ENCODE measurements around the gene DLGAP4. TPM values are rescaled to one million over a fixed set of nuclear protein-coding genes. Genes with fewer than 3 reads are reported as not detected.

Gene DLGAP4
- total and polyA plus RNA-seq, 2 of the 13 experiments (the other 11 are each of a cell fraction or from before 2014, with no cell fraction given) = 15.2 to 26.7 TPM

GRCh38 chr20:36461600-36462439 is 155.7 kb downstream of the DLGAP4 start (continued):
- TF ChIP-seq EEA1 (CRISPR knock-in tag; IDR thresholded peaks at IDR 0.05; ENCODE audit: borderline replicate concordance) (no peak), CBX1 (IDR thresholded peaks at IDR 0.05; ENCODE audit: low read depth) (no peak), AGO2 (optimal IDR thresholded peaks at IDR 0.05; ENCODE audit: low read depth, low read length) (peak; percentile 68), ZNF564 (CRISPR knock-in tag; IDR thresholded peaks at IDR 0.05) (0 out of 2 replicates have a peak, but pooled peaks have one; percentile 26), KDM6A (CRISPR knock-in tag; IDR thresholded peaks at IDR 0.05; ENCODE audit: low read depth) (no peak), ONECUT2 (CRISPR knock-in tag; IDR thresholded peaks at IDR 0.05) (no peak), KDM1A (CRISPR knock-in tag; IDR thresholded peaks at IDR 0.05) (no peak), ZBTB38 (CRISPR knock-in tag; IDR thresholded peaks at IDR 0.05) (no peak), EHMT2 (IDR thresholded peaks at IDR 0.05; ENCODE audit: borderline replicate concordance, low read depth, low read length) (no peak), ZNF557 (CRISPR knock-in tag; IDR thresholded peaks at IDR 0.05) (no peak; the same call in 1 of the 2 replicates), ZNF510 (CRISPR knock-in tag; IDR thresholded peaks at IDR 0.05; ENCODE audit: low read depth) (no peak), DMAP1 (CRISPR knock-in tag; IDR thresholded peaks at IDR 0.05) (0 out of 2 replicates have a peak, but pooled peaks have one; percentile 14), ZNF607 (CRISPR knock-in tag; IDR thresholded peaks at IDR 0.05; ENCODE audit: borderline replicate concordance) (peak; percentile 51; the same call in 1 of the 2 replicates), KAT7 (CRISPR knock-in tag; IDR thresholded peaks at IDR 0.05; ENCODE audit: borderline replicate concordance) (peak; percentile 82), ZNF775 (CRISPR knock-in tag; IDR thresholded peaks at IDR 0.05; ENCODE audit: borderline replicate concordance) (no peak), ZNF251 (CRISPR knock-in tag; IDR thresholded peaks at IDR 0.05) (no peak), ARID2 (CRISPR knock-in tag; IDR thresholded peaks at IDR 0.05; ENCODE audit: borderline replicate concordance) (no peak), ZNF646 (CRISPR knock-in tag; IDR thresholded peaks at IDR 0.05) (no peak), HMG20A (CRISPR knock-in tag; IDR thresholded peaks at IDR 0.05; ENCODE audit: borderline replicate concordance) (no peak)
- TF ChIP-seq, protein P1, sequence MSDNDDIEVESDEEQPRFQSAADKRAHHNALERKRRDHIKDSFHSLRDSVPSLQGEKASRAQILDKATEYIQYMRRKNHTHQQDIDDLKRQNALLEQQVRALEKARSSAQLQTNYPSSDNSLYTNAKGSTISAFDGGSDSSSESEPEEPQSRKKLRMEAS (IDR thresholded peaks at IDR 0.05) = no peak; the same call in 1 of the 2 replicates
- TF ChIP-seq, protein P2, sequence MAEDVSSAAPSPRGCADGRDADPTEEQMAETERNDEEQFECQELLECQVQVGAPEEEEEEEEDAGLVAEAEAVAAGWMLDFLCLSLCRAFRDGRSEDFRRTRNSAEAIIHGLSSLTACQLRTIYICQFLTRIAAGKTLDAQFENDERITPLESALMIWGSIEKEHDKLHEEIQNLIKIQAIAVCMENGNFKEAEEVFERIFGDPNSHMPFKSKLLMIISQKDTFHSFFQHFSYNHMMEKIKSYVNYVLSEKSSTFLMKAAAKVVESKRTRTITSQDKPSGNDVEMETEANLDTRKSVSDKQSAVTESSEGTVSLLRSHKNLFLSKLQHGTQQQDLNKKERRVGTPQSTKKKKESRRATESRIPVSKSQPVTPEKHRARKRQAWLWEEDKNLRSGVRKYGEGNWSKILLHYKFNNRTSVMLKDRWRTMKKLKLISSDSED (CRISPR knock-in tag; IDR thresholded peaks at IDR 0.05) = no peak

Measured in HepG2 (cell line).